Left colon (tissue), 2 donors: Measurements from ENCODE around the gene CADPS. TPM values are rescaled to one million over a fixed set of nuclear protein-coding genes. Genes with fewer than 3 reads are reported as not detected.
A peak's percentile ranks its signal among the peaks of the same experiment; 100 is the strongest.

Experiments
- ATAC-seq: fragments of 200-7000 bp; cut with Tn5 transposase; one replicate; pipeline ENCODE4 v1.9.1; 2020; ENCODE audit warnings: mild to moderate bottlenecking, moderate library complexity
- DNase-seq, 2 donors: peaks; one replicate each; pipeline ENCODE4 v3.0.0-alpha.2; 2020
- intact Hi-C, 2 donors: fragments of 100-400 bp; cut with DNase I in 1 of 2; cut with micrococcal nuclease in 1 of 2; formaldehyde crosslinking; loops; one replicate each; pipeline versions ENCODE4 v1.11.2 to v1.14.0; 2022; cut with DNase I, micrococcal nuclease
- total RNA-seq, 2 donors: library from RNA; stranded (reverse); fragmentation: NEBNext Ultra II Directional; extraction: Animal tissue kit (Norgen Biotek cat#: 25700); gene quantifications; one replicate each; pipeline ENCODE4 v1.2.1, GENCODE V29; 2021
- donor health status: DM: no; HTN: no; CAD: no.
- donor health status: DM: yes; HTN: yes; CAD: no.

The CADPS gene
- total RNA-seq, 2 donors from 2014 or later: 3.7 to 4.4 TPM

DNA sequence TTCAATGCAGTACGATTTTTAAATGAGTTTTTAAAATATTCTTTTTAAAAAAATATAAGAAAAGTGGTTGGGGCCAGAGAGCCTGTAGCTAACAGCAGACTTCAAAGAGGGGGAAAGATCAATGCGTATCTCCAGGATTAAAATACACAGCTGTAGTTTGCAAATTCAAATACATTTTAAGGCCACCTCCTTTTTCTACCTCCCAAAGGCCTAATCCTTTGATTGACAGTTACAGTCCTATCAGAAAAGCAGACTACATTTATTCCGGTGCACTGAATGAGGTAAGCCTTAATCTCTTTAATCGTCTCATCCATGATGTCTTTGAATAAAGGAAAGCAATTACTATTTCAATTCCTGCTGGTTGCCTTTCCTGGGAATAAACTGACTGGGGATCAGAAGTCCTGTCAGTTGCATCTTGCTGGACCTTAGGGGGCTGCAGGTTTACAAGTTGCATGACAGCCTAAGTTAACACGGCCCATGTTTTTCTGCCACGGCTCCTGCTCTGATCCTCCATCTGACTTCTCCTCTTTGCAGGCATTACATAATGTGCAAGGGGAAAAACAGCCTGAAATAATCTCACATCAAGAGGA, 51.7 kb downstream of the CADPS start:
- DNase-seq: no peak
- intact Hi-C loops: no loop called here
- ATAC-seq: no peak

DNA sequence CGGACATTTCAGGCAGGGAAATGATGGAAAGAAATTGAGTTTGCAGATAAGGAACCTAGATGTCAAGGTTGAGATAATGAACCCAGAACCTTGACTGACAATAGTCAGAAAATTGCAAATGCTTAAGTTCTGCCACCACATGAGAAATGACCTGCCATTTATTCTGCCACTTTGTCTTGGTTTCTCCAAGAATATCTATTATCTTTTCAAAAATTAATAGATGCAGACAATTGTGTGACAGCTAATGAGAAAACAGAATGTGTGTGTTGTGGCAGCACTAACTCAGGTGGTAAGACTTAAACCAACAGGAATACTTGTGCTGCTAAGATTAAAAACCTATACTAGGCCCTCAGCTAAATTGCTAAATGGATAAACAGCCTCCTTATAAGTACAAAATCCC, 52.3 kb downstream of the CADPS start:
- intact Hi-C loops: no loop called here
- DNase-seq (no peak), ATAC-seq (no peak)

DNA sequence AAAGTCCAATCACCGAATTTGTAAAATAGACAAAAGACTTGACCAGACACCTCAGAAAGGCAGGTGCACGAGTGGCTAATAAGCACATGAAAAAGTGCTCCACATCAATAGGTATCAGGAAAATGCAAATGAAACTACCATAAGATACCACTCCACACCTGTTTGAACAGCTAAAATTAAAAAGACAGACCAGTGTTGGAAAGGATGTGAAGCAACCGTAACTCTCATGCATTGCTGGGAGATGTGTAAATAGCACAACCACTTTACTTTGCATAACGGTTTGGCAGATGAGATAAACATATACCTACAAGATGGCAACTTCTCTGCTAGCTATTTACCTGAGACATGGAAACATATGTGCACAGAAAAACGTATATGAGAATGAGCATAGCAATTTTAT, 56.9 kb downstream of the CADPS start:
- intact Hi-C loops: no loop called here
- no peak for ATAC-seq

DNA sequence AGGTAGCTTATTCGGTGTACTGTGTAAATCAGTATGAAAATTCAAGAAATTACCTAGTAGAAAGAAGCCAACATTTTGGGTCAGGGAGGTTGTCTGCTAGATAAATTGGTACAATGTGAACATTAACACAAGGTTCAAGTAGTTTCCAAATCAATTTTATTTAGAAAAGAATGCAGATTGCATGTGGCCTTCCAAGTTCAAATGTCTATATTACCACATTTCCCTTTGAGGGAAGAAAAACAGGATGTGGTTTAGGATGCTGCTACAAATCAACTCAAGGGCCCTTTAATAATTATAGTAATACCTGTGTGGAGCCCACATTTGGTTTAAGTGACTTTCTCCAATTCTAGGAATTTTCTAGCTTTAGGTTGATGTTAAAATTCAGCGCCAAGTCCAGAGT, 57.5 kb downstream of the CADPS start:
- ATAC-seq: no peak
- intact Hi-C loops: no loop called here
- DNase-seq: no peak

More for the DNA sequence above, 56.9 kb downstream of the CADPS start:
- DNase-seq: no peak

DNA sequence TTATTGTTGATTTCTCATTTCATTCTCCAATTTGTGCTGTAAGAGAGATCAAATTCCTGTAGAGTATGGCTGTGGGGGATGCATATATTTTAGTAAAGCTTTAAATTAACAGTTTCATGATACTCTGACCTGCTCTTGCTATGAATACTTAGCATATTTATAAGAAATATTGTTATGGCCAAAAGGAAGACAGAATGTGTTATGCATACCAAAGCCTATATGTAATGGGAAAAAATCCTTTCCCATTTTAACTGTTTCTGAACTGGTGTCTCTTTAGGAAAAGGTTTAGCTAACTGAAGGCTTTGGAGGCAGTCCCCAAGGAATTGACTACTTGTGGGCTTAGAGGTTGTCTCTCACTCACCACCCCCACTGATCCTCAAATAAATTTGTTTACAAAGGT, 59.2 kb downstream of the CADPS start:
- ATAC-seq: no peak
- no peak for DNase-seq
- intact Hi-C loops: no loop called here

DNA sequence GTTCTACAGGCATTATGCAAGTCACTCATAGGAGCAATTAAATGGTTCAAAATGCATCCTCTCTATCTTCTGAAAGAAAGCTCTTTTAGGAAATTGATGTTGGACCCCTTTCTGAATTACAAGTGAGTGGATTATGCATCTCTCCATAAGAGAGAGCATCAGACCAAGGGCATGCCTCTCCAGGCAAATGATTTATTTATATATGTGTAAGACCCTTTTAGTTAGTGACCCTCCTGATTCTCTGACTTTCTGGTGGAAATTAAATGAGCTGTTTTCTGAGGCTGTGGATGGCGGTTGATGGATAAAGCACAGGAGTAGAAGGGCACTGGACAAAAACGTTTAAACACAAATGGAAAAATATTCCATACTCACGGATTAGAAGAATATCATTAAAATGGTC, 62.6 kb downstream of the CADPS start:
- intact Hi-C loops: no loop called here
- ATAC-seq (no peak), DNase-seq (no peak)

DNA sequence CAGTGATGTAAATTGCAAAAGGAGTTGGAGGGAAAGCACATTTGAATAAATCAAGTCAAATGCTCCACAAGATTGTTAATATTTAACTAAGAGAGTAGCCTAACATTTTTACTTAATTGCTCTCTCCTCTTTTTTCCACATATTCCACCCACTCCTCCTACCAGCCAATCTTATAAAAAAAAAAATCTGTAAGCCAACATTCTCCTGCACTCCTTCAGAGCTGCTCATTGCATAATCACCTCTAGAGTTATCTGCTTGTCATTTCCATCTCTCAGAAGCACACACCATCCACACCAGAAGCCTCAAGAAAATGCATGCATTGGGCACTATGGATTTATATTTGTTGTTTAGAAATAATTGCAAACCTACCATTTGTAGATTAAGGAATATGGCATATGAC, 64.1 kb downstream of the CADPS start:
- intact Hi-C loops: no loop called here
- DNase-seq (no peak), ATAC-seq (no peak)

DNA sequence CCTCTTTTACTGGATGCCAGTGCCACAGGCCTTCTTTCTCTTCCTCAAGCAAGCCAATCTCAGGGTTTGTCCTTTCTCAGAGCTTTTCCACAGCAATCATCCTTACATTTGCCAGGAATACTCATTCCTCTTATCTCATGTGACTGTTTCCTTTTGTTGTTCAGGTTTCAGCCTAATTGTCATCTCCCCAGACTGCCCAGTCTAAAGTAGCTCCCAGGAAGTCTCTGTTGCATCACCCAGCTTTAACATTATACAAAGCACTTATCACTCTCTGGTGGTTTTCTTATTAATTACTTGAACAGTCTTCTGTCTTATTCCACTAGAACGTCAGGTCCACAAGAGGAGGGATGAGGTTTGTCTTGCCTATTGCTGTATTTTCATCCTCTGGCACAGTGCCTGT, 65.8 kb downstream of the CADPS start:
- DNase-seq (no peak), ATAC-seq (no peak)
- intact Hi-C loops: no loop called here

DNA sequence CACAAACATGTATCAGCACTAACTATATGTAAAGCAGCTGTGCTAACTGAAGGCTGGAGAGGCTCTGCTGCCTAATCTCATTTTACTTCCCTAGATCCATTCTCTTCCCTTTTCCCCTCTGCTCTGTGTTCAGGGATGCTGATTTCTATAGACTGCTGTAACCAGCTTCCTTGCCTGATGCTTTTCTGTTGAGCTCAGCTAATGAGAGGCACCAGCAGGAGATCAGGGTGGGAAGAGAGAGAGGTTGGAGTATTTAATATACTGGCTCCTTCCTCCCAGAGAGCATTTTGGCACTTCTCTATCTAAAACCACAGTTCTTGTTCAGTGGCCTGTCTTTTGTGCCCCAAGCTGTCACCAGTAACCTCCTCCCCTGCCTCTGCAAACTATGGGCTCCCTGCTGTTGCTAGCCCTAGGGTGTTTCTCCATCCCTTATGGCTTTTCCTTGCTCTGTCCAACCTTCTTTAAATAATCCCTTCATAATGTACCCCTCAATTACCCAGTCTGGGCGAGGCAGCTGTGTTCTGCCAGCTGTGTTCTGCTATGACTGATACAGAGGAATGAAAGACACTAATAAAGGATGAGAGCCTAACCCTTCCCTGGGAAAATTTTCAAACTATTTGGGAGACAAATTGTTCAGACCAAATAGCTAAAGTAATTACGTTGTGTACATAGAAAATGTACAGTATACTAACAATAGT, 69.5 kb downstream of the CADPS start:
- ATAC-seq: no peak

DNA sequence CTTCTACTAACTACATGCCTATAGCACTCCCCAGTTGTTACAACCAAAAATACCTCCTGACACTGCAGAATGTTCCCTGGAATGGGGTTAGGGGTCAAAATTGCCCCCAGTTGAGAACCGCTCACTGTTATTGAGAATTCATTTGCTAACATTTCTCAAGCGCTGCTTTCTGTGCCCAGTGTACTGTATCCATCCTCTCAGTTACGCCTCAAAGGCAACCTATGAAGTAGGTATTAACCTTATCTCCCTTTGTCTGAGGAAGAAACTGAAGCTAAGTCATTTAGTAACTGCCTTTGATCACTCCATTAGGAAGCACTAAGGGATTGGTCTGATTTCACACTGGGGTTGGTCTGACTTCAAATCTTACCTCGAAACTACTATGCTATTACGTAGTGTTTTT, 70.1 kb downstream of the CADPS start:
- no peak for ATAC-seq
- intact Hi-C loops: no loop called here
- DNase-seq: no peak

More for the DNA sequence above, 69.5 kb downstream of the CADPS start:
- intact Hi-C loops: no loop called here
- DNase-seq: no peak

DNA sequence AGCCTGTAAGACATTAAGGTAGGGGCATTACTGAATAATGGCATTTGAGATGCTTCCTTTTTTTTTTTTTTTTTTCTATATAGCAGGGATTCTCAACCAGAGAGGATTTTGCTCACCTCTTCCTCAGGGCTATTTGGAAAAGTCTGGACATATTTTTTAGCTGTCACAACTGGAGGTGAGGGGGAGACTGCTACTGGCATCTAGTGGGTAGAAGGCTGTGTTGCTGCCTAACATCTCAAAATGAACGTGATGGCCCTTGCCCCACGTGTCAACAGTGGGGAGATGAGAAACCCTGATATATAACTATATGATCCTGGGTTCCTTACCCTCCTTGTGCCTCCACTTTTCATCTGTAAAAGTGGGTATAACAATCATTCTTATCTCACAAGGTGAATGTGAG, 71.9 kb downstream of the CADPS start:
- intact Hi-C loops: no loop called here
- ATAC-seq (no peak), DNase-seq (no peak)

DNA sequence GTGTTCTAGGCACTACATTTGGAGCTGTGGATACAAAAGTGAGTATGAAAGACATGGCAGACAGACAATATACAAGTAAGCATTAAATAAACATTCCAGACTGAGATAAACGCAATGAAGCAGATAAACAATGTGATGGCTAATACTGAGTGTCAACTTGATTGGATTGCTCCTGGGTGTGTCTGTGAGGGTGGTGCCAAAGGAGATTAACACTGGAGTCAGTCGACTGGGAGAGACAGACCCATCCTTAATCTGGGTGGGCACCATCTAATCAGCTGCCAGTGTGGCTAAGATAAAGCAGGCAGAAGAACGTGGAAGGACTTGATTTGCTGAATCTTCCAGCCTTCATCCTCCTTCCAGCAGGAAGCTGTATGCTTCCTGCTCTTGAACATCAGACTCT, 77.2 kb downstream of the CADPS start:
- DNase-seq: no peak
- intact Hi-C loops: no loop called here
- peak; percentile 23 for ATAC-seq

DNA sequence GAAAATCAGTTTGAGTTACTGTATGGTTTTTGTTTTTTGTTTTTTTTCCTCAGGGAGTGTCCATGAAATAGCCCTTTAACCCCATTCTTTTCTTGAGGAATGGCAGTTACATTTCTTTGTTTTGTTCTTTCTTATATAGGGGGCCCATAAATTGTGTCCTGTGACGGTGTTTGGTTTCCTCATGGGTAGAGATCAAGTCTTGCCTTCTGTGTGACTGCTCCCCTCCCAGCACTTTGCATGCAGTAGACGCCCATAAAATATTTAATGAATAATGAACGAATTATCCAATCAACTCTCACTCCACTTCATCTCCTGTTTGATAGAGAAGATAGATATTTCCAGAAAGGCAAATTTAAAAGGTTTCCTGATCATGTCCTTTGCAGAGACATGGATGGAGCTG, 78.1 kb downstream of the CADPS start:
- intact Hi-C loops: no loop called here
- ATAC-seq: peak; percentile 60
- DNase-seq: no peak

DNA sequence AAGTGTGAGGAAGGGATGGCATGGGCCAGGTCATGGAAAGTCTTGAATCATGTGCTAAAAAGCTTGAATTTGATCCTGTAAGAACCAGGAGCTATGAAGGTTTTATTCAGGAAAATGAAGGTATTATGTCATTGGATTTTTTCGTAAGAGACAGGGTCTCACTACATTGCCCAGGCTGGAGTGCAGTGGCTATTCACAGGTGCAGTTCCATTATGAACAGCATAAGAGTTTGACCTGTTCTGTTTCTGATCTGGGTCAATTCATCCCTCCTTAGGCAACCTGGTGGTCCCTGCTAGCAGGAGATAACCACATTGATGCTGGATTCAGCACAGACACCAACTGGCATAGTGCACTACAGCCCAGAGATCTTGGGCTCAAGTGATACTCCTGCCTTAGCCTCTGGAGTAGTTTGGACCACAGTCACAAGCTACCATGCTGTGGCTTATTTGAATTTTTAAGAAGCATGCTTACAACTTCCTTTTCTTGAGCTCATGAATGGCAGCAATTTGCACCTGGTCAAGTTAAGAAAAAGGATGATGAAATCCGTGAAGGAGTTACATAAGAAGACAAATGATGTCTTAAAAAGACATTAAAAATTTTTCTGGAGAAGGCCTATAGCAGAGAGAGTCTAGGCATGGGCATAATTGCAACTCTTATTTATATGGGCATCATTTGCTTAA, 79.1 kb downstream of the CADPS start:
- DNase-seq (no peak), ATAC-seq (no peak)
- intact Hi-C loops: no loop called here

DNA sequence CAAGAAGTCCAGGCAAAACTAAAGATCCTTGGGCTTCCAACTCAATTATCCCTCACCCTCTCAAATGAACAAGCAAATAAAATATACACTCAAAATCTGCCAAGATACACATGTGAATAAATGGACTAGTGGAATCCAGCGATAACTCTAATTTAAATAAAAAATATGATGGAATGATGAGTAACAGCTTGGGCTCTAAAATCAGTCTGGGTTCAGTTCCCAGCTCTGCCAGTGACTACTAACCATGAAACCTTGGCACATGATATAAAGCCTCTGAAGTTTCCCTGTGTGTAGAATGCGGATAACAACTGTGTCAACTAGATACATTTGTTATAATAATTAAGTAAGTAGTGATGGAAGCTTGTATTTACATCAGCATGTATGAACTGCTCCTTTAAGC, 81.3 kb downstream of the CADPS start:
- DNase-seq (no peak), ATAC-seq (no peak)
- intact Hi-C loops: no loop called here

DNA sequence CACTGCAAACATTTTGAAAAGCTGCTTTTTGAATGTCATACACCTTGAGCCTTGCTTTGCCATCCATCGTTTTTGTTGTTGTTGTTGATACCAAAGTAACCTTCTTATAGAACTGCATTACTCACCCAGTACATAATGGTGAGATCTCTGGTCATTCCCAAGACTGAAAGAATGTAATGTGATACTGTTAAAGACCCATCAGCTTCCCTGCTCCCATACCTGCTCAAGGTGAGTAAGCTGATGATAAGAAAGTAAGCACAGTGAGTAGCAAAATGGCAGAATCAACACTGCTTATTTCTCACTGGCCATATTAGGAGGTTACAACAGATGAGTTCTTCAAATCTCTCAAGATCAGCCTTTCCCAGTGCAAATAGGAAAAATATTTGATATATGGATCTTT, 89.8 kb downstream of the CADPS start:
- intact Hi-C loops: no loop called here
- ATAC-seq (no peak), DNase-seq (no peak)

DNA sequence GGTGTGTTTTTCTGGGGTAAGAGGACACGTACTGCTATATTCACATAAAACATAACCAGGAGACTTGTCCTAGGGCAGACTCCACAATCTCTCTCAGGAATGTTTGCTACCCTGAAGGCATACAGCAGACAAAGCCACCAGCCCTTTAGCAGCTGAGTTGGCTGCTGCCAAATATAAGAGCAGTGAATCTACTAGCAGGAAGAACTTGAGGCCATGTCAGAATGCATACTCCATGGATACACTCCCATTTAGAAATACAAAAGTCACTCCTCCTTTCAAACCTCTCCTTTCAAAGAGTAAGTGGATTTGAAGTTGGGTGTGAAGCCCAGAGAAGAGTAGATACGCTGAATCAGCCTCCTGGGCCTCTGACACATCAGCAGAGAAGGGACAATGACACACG, 94.1 kb downstream of the CADPS start:
- intact Hi-C loops: no loop called here
- no peak for ATAC-seq
- no peak for DNase-seq

DNA sequence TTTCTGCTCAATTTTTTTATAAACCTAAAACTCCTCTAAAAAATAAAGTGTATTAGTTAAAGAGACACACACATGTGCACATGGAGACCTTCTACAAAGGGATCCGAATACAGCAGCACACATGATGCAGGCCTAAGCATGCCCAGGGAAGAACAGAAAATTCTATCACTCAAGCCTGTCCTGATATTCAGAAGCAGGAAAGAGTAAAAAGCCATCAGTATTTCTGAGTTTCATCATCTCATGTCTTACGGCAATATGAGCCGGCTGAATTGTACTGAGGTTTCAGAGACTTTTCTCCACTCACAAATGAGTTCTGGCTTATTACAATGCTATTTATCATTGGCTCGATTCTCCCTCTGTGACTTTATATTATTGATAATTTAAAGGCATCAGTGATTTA, 97.5 kb downstream of the CADPS start:
- ATAC-seq: no peak

DNA sequence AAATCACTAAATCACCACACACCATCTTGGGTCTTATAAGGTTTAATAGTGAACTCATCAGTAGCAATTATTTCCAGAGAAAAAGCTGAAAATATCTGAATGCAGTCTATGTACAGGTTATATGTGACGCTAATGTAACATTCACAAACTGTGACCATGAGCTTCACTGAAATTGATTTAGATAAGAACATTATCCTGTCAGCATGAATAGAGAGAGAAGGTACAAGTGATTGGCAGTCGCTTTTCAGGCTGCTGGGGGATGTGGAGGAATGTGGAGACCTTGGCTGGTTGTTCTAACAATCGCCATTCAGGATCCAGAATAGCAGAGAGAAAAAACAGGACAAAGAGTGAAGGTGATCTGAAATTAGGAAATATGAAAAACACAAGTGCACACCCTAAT, 98.1 kb downstream of the CADPS start:
- intact Hi-C loops: no loop called here

More for the DNA sequence above, 97.5 kb downstream of the CADPS start:
- intact Hi-C loops: no loop called here
- DNase-seq: no peak

DNA sequence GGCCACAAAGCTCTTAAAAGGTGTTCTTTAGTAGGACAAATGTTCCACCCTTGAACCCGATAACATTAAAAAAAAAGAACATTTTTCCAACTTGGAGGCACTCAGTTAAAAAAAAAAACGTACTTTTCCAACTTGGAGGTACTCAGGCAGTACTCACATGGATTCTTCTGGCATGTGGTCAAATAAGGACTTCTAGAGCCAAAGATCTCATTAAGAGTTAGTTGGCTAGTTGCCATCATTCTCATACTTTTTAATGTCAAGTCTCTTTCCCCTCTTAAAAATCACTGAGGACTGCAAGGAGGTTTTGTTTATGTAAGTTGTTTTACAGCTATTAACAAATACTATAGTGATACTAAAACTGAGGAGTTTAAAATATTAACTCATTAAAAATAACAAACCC, 101.0 kb downstream of the CADPS start:
- no peak for ATAC-seq
- intact Hi-C loops: no loop called here
- no peak for DNase-seq

More for the DNA sequence above, 98.1 kb downstream of the CADPS start:
- ATAC-seq: no peak
- no peak for DNase-seq
